ENCODE results near the gene SCMH1.

- TF ChIP-seq, protein P1, sequence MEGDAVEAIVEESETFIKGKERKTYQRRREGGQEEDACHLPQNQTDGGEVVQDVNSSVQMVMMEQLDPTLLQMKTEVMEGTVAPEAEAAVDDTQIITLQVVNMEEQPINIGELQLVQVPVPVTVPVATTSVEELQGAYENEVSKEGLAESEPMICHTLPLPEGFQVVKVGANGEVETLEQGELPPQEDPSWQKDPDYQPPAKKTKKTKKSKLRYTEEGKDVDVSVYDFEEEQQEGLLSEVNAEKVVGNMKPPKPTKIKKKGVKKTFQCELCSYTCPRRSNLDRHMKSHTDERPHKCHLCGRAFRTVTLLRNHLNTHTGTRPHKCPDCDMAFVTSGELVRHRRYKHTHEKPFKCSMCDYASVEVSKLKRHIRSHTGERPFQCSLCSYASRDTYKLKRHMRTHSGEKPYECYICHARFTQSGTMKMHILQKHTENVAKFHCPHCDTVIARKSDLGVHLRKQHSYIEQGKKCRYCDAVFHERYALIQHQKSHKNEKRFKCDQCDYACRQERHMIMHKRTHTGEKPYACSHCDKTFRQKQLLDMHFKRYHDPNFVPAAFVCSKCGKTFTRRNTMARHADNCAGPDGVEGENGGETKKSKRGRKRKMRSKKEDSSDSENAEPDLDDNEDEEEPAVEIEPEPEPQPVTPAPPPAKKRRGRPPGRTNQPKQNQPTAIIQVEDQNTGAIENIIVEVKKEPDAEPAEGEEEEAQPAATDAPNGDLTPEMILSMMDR (IDR thresholded peaks at IDR 0.05; ENCODE audit: poor library complexity, severe bottlenecking), result no peak
- no peak for TF ChIP-seq TAF1 (IDR thresholded peaks at IDR 0.05; ENCODE audit: low read depth)
Observed at GRCh38 chr1:41041614-41042270, 200.4 kb downstream of the SCMH1 start.

Data from neural cell (in vitro differentiated cells).